ENCODE results near the gene PARVB.

The PARVB gene

DNA sequence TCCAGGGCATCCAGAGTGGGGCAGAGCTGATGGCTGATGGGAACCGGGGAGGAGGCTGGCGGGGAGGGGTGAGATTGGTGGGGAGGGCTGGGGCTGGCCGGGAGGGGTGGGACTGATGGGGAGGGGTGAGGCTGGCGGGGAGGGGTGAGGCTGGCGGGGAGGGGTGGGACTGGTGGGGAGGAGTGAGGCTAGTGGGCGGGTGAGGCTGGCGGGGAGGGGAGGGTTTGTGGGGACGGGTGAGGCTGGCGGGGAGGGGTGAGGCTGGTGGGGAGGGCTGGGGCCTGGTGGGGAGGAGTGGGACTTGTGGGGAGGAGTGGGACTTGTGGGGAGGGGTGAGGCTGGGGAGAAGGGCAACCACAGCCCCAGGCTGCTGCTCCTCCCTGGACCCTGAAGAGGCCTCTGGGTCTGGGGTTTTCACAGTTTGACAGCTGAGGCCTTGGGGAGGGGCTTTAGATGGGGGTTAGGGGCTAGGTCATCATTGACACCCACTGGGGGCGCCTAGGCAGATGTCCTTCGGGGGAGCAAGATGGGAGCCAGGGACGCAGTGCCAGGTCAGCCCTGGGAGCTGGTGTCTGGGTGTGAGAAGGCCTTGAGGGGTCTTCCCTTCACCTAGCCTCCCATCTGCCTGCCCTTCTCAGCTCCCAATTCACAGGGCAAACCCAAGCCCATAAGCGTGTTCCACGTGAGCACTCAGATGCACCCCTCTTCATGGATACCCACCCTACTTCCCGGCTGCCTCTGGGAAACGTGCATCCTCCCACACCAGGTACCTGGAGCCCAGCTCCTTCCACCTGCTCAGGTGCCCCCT is 183.3 kb downstream of the PARVB start:
- H3K4me3 ChIP-seq (ENCODE audit: control insufficient read depth, low read depth, low read length): no peak overlapping the region
- DNase-seq (ENCODE audit: low read depth): no peak
- TF ChIP-seq, protein P1, sequence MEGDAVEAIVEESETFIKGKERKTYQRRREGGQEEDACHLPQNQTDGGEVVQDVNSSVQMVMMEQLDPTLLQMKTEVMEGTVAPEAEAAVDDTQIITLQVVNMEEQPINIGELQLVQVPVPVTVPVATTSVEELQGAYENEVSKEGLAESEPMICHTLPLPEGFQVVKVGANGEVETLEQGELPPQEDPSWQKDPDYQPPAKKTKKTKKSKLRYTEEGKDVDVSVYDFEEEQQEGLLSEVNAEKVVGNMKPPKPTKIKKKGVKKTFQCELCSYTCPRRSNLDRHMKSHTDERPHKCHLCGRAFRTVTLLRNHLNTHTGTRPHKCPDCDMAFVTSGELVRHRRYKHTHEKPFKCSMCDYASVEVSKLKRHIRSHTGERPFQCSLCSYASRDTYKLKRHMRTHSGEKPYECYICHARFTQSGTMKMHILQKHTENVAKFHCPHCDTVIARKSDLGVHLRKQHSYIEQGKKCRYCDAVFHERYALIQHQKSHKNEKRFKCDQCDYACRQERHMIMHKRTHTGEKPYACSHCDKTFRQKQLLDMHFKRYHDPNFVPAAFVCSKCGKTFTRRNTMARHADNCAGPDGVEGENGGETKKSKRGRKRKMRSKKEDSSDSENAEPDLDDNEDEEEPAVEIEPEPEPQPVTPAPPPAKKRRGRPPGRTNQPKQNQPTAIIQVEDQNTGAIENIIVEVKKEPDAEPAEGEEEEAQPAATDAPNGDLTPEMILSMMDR (IDR thresholded peaks at IDR 0.05; ENCODE audit: control insufficient read depth, insufficient read depth, low read depth, low read length, missing control alignments): no peak

GRCh38 chr22:44207981-44208317 is 183.8 kb downstream of the PARVB start:
- no peak overlapping the region for H3K4me3 ChIP-seq (ENCODE audit: control insufficient read depth, low read depth, low read length)
- no peak for DNase-seq (ENCODE audit: low read depth)
- TF ChIP-seq, protein P1 (IDR thresholded peaks at IDR 0.05; ENCODE audit: control insufficient read depth, insufficient read depth, low read depth, low read length, missing control alignments): no peak

- TF ChIP-seq, protein P1 (IDR thresholded peaks at IDR 0.05; ENCODE audit: control insufficient read depth, insufficient read depth, low read depth, low read length, missing control alignments): no peak
- DNase-seq (ENCODE audit: low read depth): no peak
- H3K4me3 ChIP-seq (ENCODE audit: control insufficient read depth, low read depth, low read length): no peak overlapping the region
Measured at GRCh38 chr22:44209343-44209742, 185.2 kb downstream of the PARVB start.

GRCh38 chr22:44210722-44211121 is 186.6 kb downstream of the PARVB start:
- DNase-seq (ENCODE audit: low read depth): peak; percentile 52
- TF ChIP-seq, protein P1 (IDR thresholded peaks at IDR 0.05; ENCODE audit: control insufficient read depth, insufficient read depth, low read depth, low read length, missing control alignments): no peak
- H3K4me3 ChIP-seq (ENCODE audit: control insufficient read depth, low read depth, low read length): no peak overlapping the region

DNA sequence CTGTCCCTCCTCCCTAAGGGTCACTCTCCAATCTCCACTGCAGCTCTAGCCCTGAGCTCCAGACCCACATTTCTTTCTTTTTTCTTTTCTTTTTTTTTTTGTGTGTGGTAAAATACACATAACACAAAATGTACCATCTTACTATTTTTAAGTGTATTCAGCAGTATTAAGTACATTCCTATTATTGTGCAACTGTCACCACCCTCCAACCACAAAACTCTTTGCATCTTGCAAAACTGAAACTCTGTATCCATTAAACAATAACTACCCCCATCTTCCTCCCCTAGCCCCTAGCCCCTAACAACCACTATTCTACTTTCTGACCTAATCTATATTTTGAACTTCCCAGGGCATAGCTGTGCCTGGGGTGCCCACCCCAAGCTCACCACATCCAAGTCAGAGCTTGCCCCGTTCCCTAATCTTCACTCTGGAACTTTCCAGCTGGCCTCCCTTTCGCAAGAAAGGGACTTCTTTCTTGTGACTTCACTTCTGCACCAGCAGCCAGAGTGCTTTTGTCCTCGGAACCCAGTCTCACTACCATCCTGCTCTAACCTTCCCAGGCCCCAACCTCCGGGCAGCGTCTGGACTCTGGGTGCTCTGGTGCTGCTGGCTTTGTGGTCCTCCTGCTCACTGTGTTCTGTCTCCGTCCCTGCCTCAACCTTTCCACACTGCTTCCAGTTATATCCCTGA is 187.3 kb downstream of the PARVB start:
- TF ChIP-seq, protein P1 (IDR thresholded peaks at IDR 0.05; ENCODE audit: control insufficient read depth, insufficient read depth, low read depth, low read length, missing control alignments): no peak
- DNase-seq (ENCODE audit: low read depth): no peak

DNA sequence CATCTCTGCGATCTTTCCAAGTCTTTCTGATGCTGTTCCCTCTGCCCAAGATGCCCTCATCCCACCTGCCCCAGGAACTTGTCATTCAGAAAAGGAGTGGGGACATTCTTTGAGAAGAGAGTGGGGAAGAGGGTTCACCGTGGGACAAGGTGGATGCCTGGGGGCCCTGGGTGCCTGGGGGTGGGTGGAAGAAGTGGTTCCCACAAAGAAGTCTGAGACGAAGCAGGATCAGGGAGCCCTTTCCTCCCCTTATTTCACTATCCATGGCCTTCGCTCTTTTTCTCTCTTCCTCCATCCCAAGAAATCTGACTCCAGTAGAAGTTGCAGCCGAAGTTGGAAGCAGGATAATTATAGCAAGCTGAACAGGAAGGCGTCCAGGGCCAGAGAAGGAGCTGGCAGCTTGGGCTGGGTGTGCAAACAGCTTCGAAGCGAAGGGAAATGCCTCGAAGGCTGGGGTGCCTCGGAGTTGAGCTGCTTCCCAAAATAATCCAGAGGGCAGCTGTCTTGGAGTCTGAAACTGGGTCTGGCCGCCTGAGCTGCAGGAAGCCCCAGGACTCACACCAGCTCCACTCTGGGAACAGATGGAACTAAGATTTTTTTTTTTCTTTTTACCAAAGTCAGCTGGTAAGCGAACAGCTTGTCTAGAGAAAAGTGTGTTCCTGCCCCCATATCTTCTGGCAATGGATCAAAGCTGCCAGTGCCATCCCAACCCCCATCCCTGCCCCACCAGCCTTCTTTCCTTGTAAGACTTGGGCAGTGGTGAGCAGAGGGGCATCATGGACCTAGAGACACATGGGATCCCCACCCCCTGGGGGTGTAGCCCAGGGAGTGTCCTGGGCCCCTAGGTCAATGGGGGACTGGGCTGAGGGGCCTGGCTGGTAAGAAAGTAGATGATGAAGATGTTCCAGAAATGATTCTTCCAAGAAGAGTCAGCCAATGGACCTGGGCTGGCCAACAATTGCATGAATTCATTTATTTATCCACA is 188.1 kb downstream of the PARVB start:
- DNase-seq (ENCODE audit: low read depth): peak; percentile 23
- TF ChIP-seq, protein P1 (IDR thresholded peaks at IDR 0.05; ENCODE audit: control insufficient read depth, insufficient read depth, low read depth, low read length, missing control alignments): no peak
- no peak overlapping the region for H3K4me3 ChIP-seq (ENCODE audit: control insufficient read depth, low read depth, low read length)

More for the DNA sequence above, 187.3 kb downstream of the PARVB start:
- no peak overlapping the region for H3K4me3 ChIP-seq (ENCODE audit: control insufficient read depth, low read depth, low read length)
